Thyroid gland (tissue), 4 donors: ENCODE measurements around the gene CDC20.

Experiments
- CTCF ChIP-seq, 6 experiments: fragments of 200-600 bp in 3 of 6; fragments of 450-650 bp in 3 of 6; sonication (generic) in 3 of 6; IDR thresholded peaks; one replicate each; pipeline ENCODE4 v1.5.1; 2016 to 2019; ENCODE audit warnings: antibody characterized with exemption in 6 of 6, mild to moderate bottlenecking in 2 of 6, inconsistent platforms in 1 of 6, moderate library complexity in 1 of 6
- POLR2A ChIP-seq, 2 donors: fragments of 450-650 bp; IDR thresholded peaks; one replicate each; pipeline ENCODE4 v1.6.1; 2017; ENCODE audit warnings: antibody characterized with exemption in 2 of 2, mild to moderate bottlenecking in 2 of 2, moderate library complexity in 1 of 2

GRCh38 chr1:43344267-43344850 lies 14.4 kb upstream of the CDC20 start:
- TF ChIP-seq CTCF (IDR thresholded peaks at IDR 0.05) (no peak), POLR2A (IDR thresholded peaks at IDR 0.05) (no peak)
